ENCODE results near the gene PPFIBP1.

PPFIBP1 gene

GRCh38 chr12:27521981-27522380 is 2.0 kb upstream of the PPFIBP1 start:
- no peak overlapping the region for H3K27ac ChIP-seq (ENCODE audit: low read length)
- no peaks in the 10 kb centered on the region; the same call in 1 of the 2 replicates for H3F3A ChIP-seq (ENCODE audit: insufficient read depth, low read length)
- H3K4me3 ChIP-seq (ENCODE audit: low read length) = no peak overlapping the region
- H3K9ac ChIP-seq (ENCODE audit: low read length) = no peak overlapping the region
- H4K20me1 ChIP-seq (ENCODE audit: insufficient read depth, low read length) = no peaks in the 10 kb centered on the region
- no peaks in the 10 kb centered on the region for H3K36me3 ChIP-seq (replicated peaks; ENCODE audit: insufficient read depth, low read length)
- H3K9me2 ChIP-seq (replicated peaks; ENCODE audit: insufficient read depth, low read length) = no peaks in the 10 kb centered on the region
- no peak overlapping the region for H2AFZ ChIP-seq (ENCODE audit: low read length)
- no peak overlapping the region for H3K4me2 ChIP-seq (ENCODE audit: low read depth, low read length)
- no peaks in the 10 kb centered on the region for H3K27me3 ChIP-seq (replicated peaks; ENCODE audit: insufficient read depth, low read length)
- H3K79me2 ChIP-seq (ENCODE audit: low read length) = no peaks in the 10 kb centered on the region
- H3K4me1 ChIP-seq (ENCODE audit: low read length) = no peaks in the 10 kb centered on the region
- no peak for DNase-seq
- H3K9me3 ChIP-seq (replicated peaks; ENCODE audit: insufficient read depth, low read length) = no peaks in the 10 kb centered on the region
- TF ChIP-seq EZH2 (optimal IDR thresholded peaks at IDR 0.05; ENCODE audit: low read depth, low read length) (no peak), CTCF (IDR thresholded peaks at IDR 0.05; ENCODE audit: low read length) (no peak)

- TF ChIP-seq EZH2 (optimal IDR thresholded peaks at IDR 0.05; ENCODE audit: low read depth, low read length) = no peak
- TF ChIP-seq EZH2phosphoT487 (IDR thresholded peaks at IDR 0.05; ENCODE audit: low read length) = no peak
- TF ChIP-seq CTCF (IDR thresholded peaks at IDR 0.05; ENCODE audit: low read length) = no peak
- H3K4me3 ChIP-seq (ENCODE audit: low read length) = peak overlapping the region; percentile 78
- peak overlapping the region; percentile 60 for H3K9ac ChIP-seq (ENCODE audit: low read length)
- H3K27ac ChIP-seq (ENCODE audit: low read length) = peak overlapping the region; percentile 5; the same call in 1 of the 2 replicates
- no peaks in the 10 kb centered on the region for H3K79me2 ChIP-seq (ENCODE audit: low read length)
- H3F3A ChIP-seq (ENCODE audit: insufficient read depth, low read length) = no peaks in the 10 kb centered on the region; the same call in 1 of the 2 replicates
- peak overlapping the region; percentile 88 for H2AFZ ChIP-seq (ENCODE audit: low read length)
- H3K27me3 ChIP-seq (replicated peaks; ENCODE audit: insufficient read depth, low read length) = no peaks in the 10 kb centered on the region
- H4K20me1 ChIP-seq (ENCODE audit: insufficient read depth, low read length) = no peaks in the 10 kb centered on the region
- no peaks in the 10 kb centered on the region for H3K9me3 ChIP-seq (replicated peaks; ENCODE audit: insufficient read depth, low read length)
- H3K4me1 ChIP-seq (ENCODE audit: low read length) = no peaks in the 10 kb centered on the region
- H3K4me2 ChIP-seq (ENCODE audit: low read depth, low read length) = peak overlapping the region; percentile 68
- H3K9me2 ChIP-seq (replicated peaks; ENCODE audit: insufficient read depth, low read length) = no peaks in the 10 kb centered on the region
- H3K36me3 ChIP-seq (replicated peaks; ENCODE audit: insufficient read depth, low read length) = no peaks in the 10 kb centered on the region
- peak; percentile 10 for DNase-seq
Measured at GRCh38 chr12:27523305-27523641, 733 bp upstream of the PPFIBP1 start.

- TF ChIP-seq EZH2phosphoT487 (IDR thresholded peaks at IDR 0.05; ENCODE audit: low read length) (no peak), EZH2 (optimal IDR thresholded peaks at IDR 0.05; ENCODE audit: low read depth, low read length) (no peak), CTCF (IDR thresholded peaks at IDR 0.05; ENCODE audit: low read length) (no peak)
- Histone ChIP-seq H3K27me3 (replicated peaks; ENCODE audit: insufficient read depth, low read length) (no peaks in the 10 kb centered on the region), H3K27ac (ENCODE audit: low read length) (no peak overlapping the region), H3K9me2 (replicated peaks; ENCODE audit: insufficient read depth, low read length) (no peaks in the 10 kb centered on the region), H2AFZ (ENCODE audit: low read length) (peak overlapping the region; percentile 73), H3F3A (ENCODE audit: insufficient read depth, low read length) (no peaks in the 10 kb centered on the region; the same call in 1 of the 2 replicates), H4K20me1 (ENCODE audit: insufficient read depth, low read length) (no peaks in the 10 kb centered on the region), H3K4me1 (ENCODE audit: low read length) (no peaks in the 10 kb centered on the region), H3K9ac (ENCODE audit: low read length) (peak overlapping the region; percentile 52; the same call in 1 of the 2 replicates), H3K79me2 (ENCODE audit: low read length) (no peaks in the 10 kb centered on the region), H3K9me3 (replicated peaks; ENCODE audit: insufficient read depth, low read length) (no peaks in the 10 kb centered on the region), H3K4me3 (ENCODE audit: low read length) (peak overlapping the region; percentile 78), H3K36me3 (replicated peaks; ENCODE audit: insufficient read depth, low read length) (no peaks in the 10 kb centered on the region), H3K4me2 (ENCODE audit: low read depth, low read length) (peak overlapping the region; percentile 52)
- DNase-seq = no peak
Measured at GRCh38 chr12:27524494-27524835, 459 bp downstream of the PPFIBP1 start.

Measured in MM.1S (cell line).